Measurements from ENCODE around the gene ST6GALNAC4. TPM values are rescaled to one million over a fixed set of nuclear protein-coding genes. Genes with fewer than 3 reads are reported as not detected.
A peak's percentile ranks its signal among the peaks of the same experiment; 100 is the strongest.

ST6GALNAC4 gene
- total RNA-seq, 1 donor from 2014 or later, result 15.8 TPM

GRCh38 chr9:127962278-127962677, 45.4 kb upstream of the ST6GALNAC4 start:
- no peaks in the 10 kb centered on the region for H3K36me3 Mint-ChIP-seq (ENCODE audit: unreplicated experiment)
- peaks cover 7% of the 10 kb centered on the region for H3K9me3 Mint-ChIP-seq (ENCODE audit: unreplicated experiment)
- peaks cover 18% of the 10 kb centered on the region for H3K4me1 Mint-ChIP-seq (ENCODE audit: low read depth, unreplicated experiment)
- peaks cover 2% of the 10 kb centered on the region for H3K27me3 Mint-ChIP-seq (ENCODE audit: unreplicated experiment)
- H3K27ac Mint-ChIP-seq (ENCODE audit: unreplicated experiment), result no peak overlapping the region
- no peak for DNase-seq
- no peak for TF ChIP-seq CTCF (IDR thresholded peaks at IDR 0.05; ENCODE audit: partially characterized antibody, unreplicated experiment)
- H3K4me3 Mint-ChIP-seq (ENCODE audit: unreplicated experiment), result no peak overlapping the region

- Mint-ChIP-seq H3K4me1 (ENCODE audit: low read depth, unreplicated experiment) (peaks cover 18% of the 10 kb centered on the region), H3K27ac (ENCODE audit: unreplicated experiment) (no peak overlapping the region), H3K4me3 (ENCODE audit: unreplicated experiment) (no peak overlapping the region), H3K36me3 (ENCODE audit: unreplicated experiment) (no peaks in the 10 kb centered on the region), H3K27me3 (ENCODE audit: unreplicated experiment) (peaks cover 2% of the 10 kb centered on the region), H3K9me3 (ENCODE audit: unreplicated experiment) (peaks cover 7% of the 10 kb centered on the region)
- TF ChIP-seq CTCF (IDR thresholded peaks at IDR 0.05; ENCODE audit: partially characterized antibody, unreplicated experiment), result no peak
- no peak for DNase-seq
These were observed 44.8 kb upstream of the ST6GALNAC4 start for GRCh38 chr9:127961613-127962155.

DNA sequence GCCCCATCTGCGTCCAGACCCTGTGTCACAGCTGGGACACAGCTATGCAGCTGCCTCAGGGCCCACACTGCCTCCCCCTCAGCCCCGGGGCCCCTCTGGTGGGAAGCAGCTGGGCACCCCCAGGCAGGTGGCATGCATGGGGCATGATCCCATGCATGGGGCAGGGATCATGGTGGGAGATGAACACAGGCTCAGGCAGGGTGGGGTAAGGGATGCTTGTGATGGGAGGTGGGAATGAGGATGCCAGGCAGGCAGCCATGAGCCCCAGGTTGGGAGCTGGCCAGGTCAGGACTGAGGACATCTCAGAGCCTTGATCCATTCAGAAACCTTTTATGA, 44.3 kb upstream of the ST6GALNAC4 start:
- H3K27ac Mint-ChIP-seq (ENCODE audit: unreplicated experiment), result no peak overlapping the region
- peaks cover 7% of the 10 kb centered on the region for H3K9me3 Mint-ChIP-seq (ENCODE audit: unreplicated experiment)
- no peak overlapping the region for H3K4me3 Mint-ChIP-seq (ENCODE audit: unreplicated experiment)
- DNase-seq, result no peak
- H3K27me3 Mint-ChIP-seq (ENCODE audit: unreplicated experiment), result peaks cover 2% of the 10 kb centered on the region
- H3K36me3 Mint-ChIP-seq (ENCODE audit: unreplicated experiment), result no peaks in the 10 kb centered on the region
- H3K4me1 Mint-ChIP-seq (ENCODE audit: low read depth, unreplicated experiment), result peaks cover 18% of the 10 kb centered on the region
- TF ChIP-seq CTCF (IDR thresholded peaks at IDR 0.05; ENCODE audit: partially characterized antibody, unreplicated experiment), result no peak

DNA sequence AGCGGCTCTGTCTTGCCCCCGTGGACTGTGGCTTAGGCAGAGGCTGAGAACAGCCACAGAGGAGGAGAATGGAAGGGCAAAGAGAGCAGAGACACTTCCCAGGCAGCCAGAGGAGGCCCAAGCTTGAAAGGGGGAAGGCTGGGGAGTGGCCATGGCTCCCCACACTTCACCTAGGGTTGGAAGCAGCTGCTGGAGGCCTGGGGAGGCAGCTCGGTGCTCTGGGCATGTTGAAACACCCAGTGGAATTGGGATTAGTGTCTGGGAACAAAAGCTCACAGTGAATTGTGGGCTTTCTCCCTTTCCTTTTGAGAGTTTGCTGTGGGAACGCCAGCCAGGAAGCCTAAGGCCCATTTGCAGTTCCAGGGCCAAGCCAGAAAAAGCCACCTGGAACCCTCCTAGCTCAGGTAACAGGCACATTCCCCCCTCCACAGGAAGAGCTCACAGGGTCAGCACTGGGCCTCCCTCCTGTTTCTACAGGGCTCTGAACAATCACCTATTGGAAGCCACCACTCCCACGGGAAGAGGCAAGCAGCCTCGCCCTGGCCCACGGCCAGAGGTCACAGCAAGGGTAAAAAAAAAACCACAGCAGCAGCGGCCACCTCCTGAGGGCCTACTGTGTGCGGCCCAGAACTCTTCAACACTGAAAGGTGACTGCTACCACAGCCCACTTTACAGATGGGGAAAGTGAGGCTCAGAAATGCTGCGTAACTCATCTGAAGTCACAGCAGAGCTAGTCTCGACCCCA, 43.7 kb upstream of the ST6GALNAC4 start:
- no peak for TF ChIP-seq CTCF (IDR thresholded peaks at IDR 0.05; ENCODE audit: partially characterized antibody, unreplicated experiment)
- peak overlapping the region; percentile 74 for H3K27ac Mint-ChIP-seq (ENCODE audit: unreplicated experiment)
- DNase-seq, result no peak
- H3K36me3 Mint-ChIP-seq (ENCODE audit: unreplicated experiment), result no peaks in the 10 kb centered on the region
- H3K4me3 Mint-ChIP-seq (ENCODE audit: unreplicated experiment), result peak overlapping the region; percentile 27
- H3K4me1 Mint-ChIP-seq (ENCODE audit: low read depth, unreplicated experiment), result peaks cover 18% of the 10 kb centered on the region
- H3K9me3 Mint-ChIP-seq (ENCODE audit: unreplicated experiment), result peaks cover 7% of the 10 kb centered on the region
- H3K27me3 Mint-ChIP-seq (ENCODE audit: unreplicated experiment), result peaks cover 2% of the 10 kb centered on the region

- Mint-ChIP-seq H3K27ac (ENCODE audit: unreplicated experiment) (peak overlapping the region; percentile 74), H3K27me3 (ENCODE audit: unreplicated experiment) (peaks cover 2% of the 10 kb centered on the region), H3K9me3 (ENCODE audit: unreplicated experiment) (peaks cover 7% of the 10 kb centered on the region), H3K4me1 (ENCODE audit: low read depth, unreplicated experiment) (peaks cover 15% of the 10 kb centered on the region), H3K4me3 (ENCODE audit: unreplicated experiment) (peak overlapping the region; percentile 27), H3K36me3 (ENCODE audit: unreplicated experiment) (no peaks in the 10 kb centered on the region)
- TF ChIP-seq CTCF (IDR thresholded peaks at IDR 0.05; ENCODE audit: partially characterized antibody, unreplicated experiment), result no peak
- DNase-seq, result no peak
These were observed 43.1 kb upstream of the ST6GALNAC4 start for GRCh38 chr9:127959841-127960409.

Measured in glutamatergic neuron (in vitro differentiated cells).